Measurements from ENCODE around the gene PMF1.

The PMF1 gene

GRCh38 chr1:156241311-156241811, 28.6 kb downstream of the PMF1 start:
- no peak overlapping the region for H3K27ac Mint-ChIP-seq

GRCh38 chr1:156241926-156242325, 29.1 kb downstream of the PMF1 start, which contains the start of gene BGLAP:
BGLAP (plus strand) TSS chr1:156242184; CDS start chr1:156242232, 48 bp downstream.
- Mint-ChIP-seq H3K4me1 (ENCODE audit: low read depth) (peaks cover 17% of the 10 kb centered on the region), H3K9me3 (ENCODE audit: low read depth) (no peaks in the 10 kb centered on the region), H3K36me3 (peaks cover 2% of the 10 kb centered on the region), H3K27ac (no peak within 1 kb of the TSS), H3K4me3 (no peak within 1 kb of the TSS), H3K27me3 (no peaks in the 10 kb centered on the region)

More at GRCh38 chr1:156241311-156241811, 28.6 kb downstream of the PMF1 start:
- Mint-ChIP-seq H3K9me3 (ENCODE audit: low read depth) (no peaks in the 10 kb centered on the region), H3K4me1 (ENCODE audit: low read depth) (peaks cover 16% of the 10 kb centered on the region), H3K4me3 (no peak overlapping the region), H3K36me3 (peaks cover 4% of the 10 kb centered on the region), H3K27me3 (no peaks in the 10 kb centered on the region)

- Mint-ChIP-seq H3K4me3 (no peak overlapping the region), H3K9me3 (ENCODE audit: low read depth) (no peaks in the 10 kb centered on the region), H3K4me1 (ENCODE audit: low read depth) (peaks cover 17% of the 10 kb centered on the region), H3K36me3 (no peaks in the 10 kb centered on the region), H3K27ac (no peak overlapping the region), H3K27me3 (no peaks in the 10 kb centered on the region)
These were observed 29.9 kb downstream of the PMF1 start for GRCh38 chr1:156242738-156243137.

GRCh38 chr1:156244126-156244525, 31.3 kb downstream of the PMF1 start:
- H3K36me3 Mint-ChIP-seq: no peaks in the 10 kb centered on the region
- H3K27me3 Mint-ChIP-seq: no peaks in the 10 kb centered on the region
- no peak overlapping the region for H3K4me3 Mint-ChIP-seq
- H3K27ac Mint-ChIP-seq: no peak overlapping the region
- H3K9me3 Mint-ChIP-seq (ENCODE audit: low read depth): no peaks in the 10 kb centered on the region
- peaks cover 17% of the 10 kb centered on the region for H3K4me1 Mint-ChIP-seq (ENCODE audit: low read depth)

- Mint-ChIP-seq H3K27ac (no peak overlapping the region), H3K4me3 (peak overlapping the region; percentile 81), H3K27me3 (no peaks in the 10 kb centered on the region), H3K36me3 (no peaks in the 10 kb centered on the region), H3K4me1 (ENCODE audit: low read depth) (peaks cover 17% of the 10 kb centered on the region), H3K9me3 (ENCODE audit: low read depth) (no peaks in the 10 kb centered on the region)
These were observed 31.9 kb downstream of the PMF1 start for GRCh38 chr1:156244712-156245111.

GRCh38 chr1:156245451-156246232, 32.8 kb downstream of the PMF1 start:
- no peaks in the 10 kb centered on the region for H3K27me3 Mint-ChIP-seq
- H3K9me3 Mint-ChIP-seq (ENCODE audit: low read depth): no peaks in the 10 kb centered on the region
- peaks cover 17% of the 10 kb centered on the region for H3K4me1 Mint-ChIP-seq (ENCODE audit: low read depth)
- peak overlapping the region; percentile 81 for H3K4me3 Mint-ChIP-seq
- no peaks in the 10 kb centered on the region for H3K36me3 Mint-ChIP-seq
- H3K27ac Mint-ChIP-seq: peak overlapping the region; percentile 76

GRCh38 chr1:156246241-156246780, 33.5 kb downstream of the PMF1 start:
- H3K27me3 Mint-ChIP-seq: no peaks in the 10 kb centered on the region
- H3K4me3 Mint-ChIP-seq: peak overlapping the region; percentile 28
- H3K36me3 Mint-ChIP-seq: no peaks in the 10 kb centered on the region
- no peaks in the 10 kb centered on the region for H3K9me3 Mint-ChIP-seq (ENCODE audit: low read depth)
- H3K27ac Mint-ChIP-seq: no peak overlapping the region
- H3K4me1 Mint-ChIP-seq (ENCODE audit: low read depth): peaks cover 17% of the 10 kb centered on the region

DNA sequence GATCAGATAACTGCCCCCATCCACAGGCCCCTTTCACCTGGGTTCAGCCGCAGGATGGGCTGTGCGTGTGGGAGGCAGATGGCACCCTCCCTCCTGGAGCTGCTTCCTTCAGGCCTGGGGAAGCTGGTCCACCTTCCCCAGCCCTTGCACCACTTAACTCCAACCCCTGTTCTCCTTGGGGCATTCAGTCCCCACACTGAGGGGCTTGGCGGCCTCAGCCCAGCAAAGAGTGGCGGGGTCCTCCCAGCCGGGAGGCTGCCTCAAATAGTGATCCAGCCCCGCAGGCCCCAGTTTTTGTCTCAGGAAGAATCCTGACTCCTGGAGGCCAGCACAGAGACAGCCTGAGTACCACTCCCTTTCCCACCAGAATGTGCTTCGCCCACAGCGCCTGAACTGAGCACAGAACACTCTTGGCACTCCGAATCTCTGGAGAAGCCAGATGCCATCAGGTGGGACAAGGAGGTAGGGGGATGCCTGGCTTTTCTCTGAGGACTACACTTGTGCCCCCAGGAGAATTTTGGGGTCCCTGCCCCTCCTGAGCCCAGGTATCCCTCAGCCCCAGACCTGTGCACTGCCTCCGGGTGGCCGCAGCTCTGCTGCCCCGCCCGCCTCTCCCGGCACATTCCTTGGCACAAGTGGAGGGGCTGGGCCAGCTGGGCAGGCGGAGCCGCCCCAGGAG, 34.1 kb downstream of the PMF1 start:
- H3K9me3 Mint-ChIP-seq (ENCODE audit: low read depth): no peaks in the 10 kb centered on the region
- H3K36me3 Mint-ChIP-seq: no peaks in the 10 kb centered on the region
- H3K4me1 Mint-ChIP-seq (ENCODE audit: low read depth): peaks cover 17% of the 10 kb centered on the region
- no peak overlapping the region for H3K4me3 Mint-ChIP-seq
- no peaks in the 10 kb centered on the region for H3K27me3 Mint-ChIP-seq
- no peak overlapping the region for H3K27ac Mint-ChIP-seq

DNA sequence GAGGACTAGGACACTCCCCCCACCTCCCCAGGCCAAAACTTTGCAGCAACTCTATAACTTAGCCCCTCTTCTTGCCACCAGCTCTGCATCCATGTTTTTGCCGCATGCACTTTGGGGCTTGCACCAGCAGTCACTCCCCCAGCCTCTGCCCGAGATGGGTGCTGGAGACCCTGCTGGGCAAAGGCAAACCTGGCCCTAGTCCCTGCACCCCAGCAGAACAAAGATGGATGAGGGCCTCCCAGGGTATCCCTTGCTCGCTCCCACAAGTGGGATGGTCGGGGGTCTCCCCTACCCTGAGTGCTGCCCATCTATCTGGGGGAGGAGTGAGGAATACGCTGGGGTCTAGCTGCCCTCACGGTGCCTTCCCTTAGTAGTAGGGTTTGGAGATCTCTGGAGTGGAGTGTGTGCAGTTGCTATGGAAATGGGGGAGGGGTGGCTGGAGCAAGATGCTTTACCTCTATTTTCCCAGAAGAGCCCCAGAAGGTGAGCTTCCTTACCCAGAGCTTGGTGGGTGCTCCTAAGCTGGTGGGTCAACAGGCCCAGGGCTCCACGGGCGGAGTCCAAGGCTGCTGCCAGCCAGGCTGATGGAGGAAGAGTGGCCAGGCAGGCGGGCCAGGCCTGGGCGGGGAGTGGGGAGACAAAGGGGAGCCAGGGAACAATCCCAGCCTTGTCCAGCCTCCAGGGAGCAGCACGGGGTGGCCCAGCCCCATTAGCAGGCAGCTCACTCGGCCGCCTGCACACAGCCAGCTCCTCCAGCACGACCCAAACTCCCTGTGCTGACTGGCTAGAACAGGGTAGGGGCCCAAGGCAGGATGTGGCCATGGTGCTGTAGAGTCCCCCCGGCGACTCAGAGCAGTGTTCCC, 34.9 kb downstream of the PMF1 start, which contains the start of gene PAQR6:
Gene PAQR6, minus strand, starts transcription at position 597 of the 863 bp plus-strand sequence. CDS start 1,325 bp downstream, outside the sequence.
- peak within 1 kb of the TSS; percentile 5 for H3K4me3 Mint-ChIP-seq
- no peaks in the 10 kb centered on the region for H3K9me3 Mint-ChIP-seq (ENCODE audit: low read depth)
- peak within 1 kb of the TSS; percentile 54 for H3K27ac Mint-ChIP-seq
- peaks cover 22% of the 10 kb centered on the region for H3K4me1 Mint-ChIP-seq (ENCODE audit: low read depth)
- no peaks in the 10 kb centered on the region for H3K36me3 Mint-ChIP-seq
- no peaks in the 10 kb centered on the region for H3K27me3 Mint-ChIP-seq

- Mint-ChIP-seq H3K27me3 (no peaks in the 10 kb centered on the region), H3K9me3 (ENCODE audit: low read depth) (no peaks in the 10 kb centered on the region), H3K27ac (no peak overlapping the region), H3K36me3 (no peaks in the 10 kb centered on the region), H3K4me3 (no peak overlapping the region), H3K4me1 (ENCODE audit: low read depth) (peaks cover 23% of the 10 kb centered on the region)
These were observed 35.5 kb downstream of the PMF1 start for GRCh38 chr1:156248323-156248683.

- H3K4me3 Mint-ChIP-seq: no peak overlapping the region
- no peak overlapping the region for H3K27ac Mint-ChIP-seq
These were observed 36.8 kb downstream of the PMF1 start for GRCh38 chr1:156249593-156249992.

DNA sequence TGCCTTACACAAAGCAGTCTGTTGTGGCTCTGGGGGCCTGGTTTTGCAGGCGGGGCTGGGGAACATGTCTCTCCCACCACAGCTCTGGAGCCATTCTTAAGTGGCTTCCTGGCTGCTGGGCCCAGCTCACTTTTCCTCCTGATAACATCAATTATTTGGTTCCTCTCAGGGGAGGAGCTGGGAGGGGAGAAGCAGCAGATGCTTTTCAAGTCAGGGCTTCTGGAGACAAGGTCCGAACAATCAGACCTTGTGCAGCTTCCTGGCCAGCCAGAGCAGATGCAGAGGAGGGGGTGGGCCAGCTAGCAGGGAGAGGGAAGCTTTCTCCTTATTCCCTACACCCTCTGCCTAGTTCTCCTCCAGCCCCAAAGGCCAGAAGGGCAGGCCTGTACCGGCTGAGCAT, 38.7 kb downstream of the PMF1 start:
- no peaks in the 10 kb centered on the region for H3K36me3 Mint-ChIP-seq
- peak overlapping the region; percentile 16 for H3K27ac Mint-ChIP-seq

More at GRCh38 chr1:156249593-156249992, 36.8 kb downstream of the PMF1 start:
- Mint-ChIP-seq H3K9me3 (ENCODE audit: low read depth) (no peaks in the 10 kb centered on the region), H3K27me3 (no peaks in the 10 kb centered on the region), H3K36me3 (no peaks in the 10 kb centered on the region), H3K4me1 (ENCODE audit: low read depth) (peaks cover 19% of the 10 kb centered on the region)

GRCh38 chr1:156253634-156254033, 40.8 kb downstream of the PMF1 start:
- H3K4me3 Mint-ChIP-seq: no peak overlapping the region
- no peaks in the 10 kb centered on the region for H3K36me3 Mint-ChIP-seq
- H3K9me3 Mint-ChIP-seq (ENCODE audit: low read depth): no peaks in the 10 kb centered on the region
- peaks cover 14% of the 10 kb centered on the region for H3K4me1 Mint-ChIP-seq (ENCODE audit: low read depth)
- H3K27me3 Mint-ChIP-seq: no peaks in the 10 kb centered on the region
- peak overlapping the region; percentile 41 for H3K27ac Mint-ChIP-seq

More for the DNA sequence above, 38.7 kb downstream of the PMF1 start:
- Mint-ChIP-seq H3K4me1 (ENCODE audit: low read depth) (peaks cover 6% of the 10 kb centered on the region), H3K4me3 (no peak overlapping the region), H3K9me3 (ENCODE audit: low read depth) (no peaks in the 10 kb centered on the region), H3K27me3 (no peaks in the 10 kb centered on the region)

DNA sequence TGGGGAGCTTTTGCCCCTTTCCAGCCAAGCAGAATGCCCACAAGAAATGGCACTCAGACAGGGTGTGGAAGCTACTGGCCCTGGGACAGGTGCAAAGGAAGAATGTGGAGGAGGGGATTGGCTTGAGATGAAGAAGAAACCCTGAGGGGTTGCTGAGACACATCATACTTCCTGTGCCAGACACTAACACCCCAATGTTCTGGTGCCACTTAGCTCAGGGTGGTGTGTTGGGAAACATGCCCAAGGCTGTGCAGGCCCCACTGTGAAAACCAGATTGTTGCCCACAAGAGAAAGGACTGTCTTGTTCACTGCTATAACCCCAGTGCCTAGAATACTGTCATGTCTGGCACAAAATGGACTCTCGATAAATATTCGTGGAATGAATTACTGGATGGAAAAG, 44.9 kb downstream of the PMF1 start:
- H3K27ac Mint-ChIP-seq: peak overlapping the region; percentile 38

More for the DNA sequence above, 44.9 kb downstream of the PMF1 start:
- H3K4me1 Mint-ChIP-seq (ENCODE audit: low read depth): peaks cover 14% of the 10 kb centered on the region
- no peaks in the 10 kb centered on the region for H3K9me3 Mint-ChIP-seq (ENCODE audit: low read depth)
- H3K4me3 Mint-ChIP-seq: no peak overlapping the region
- H3K36me3 Mint-ChIP-seq: peaks cover 3% of the 10 kb centered on the region
- H3K27me3 Mint-ChIP-seq: no peaks in the 10 kb centered on the region

Data from activated naive CD8-positive, alpha-beta T cell (primary cell).